Stimulated activated CD8-positive, alpha-beta memory T cell treated with anti-CD3 and anti-CD28 coated beads, Interleukin-4, amount 100 ng/mL, for 1 hour (primary cell): Measurements from ENCODE around the gene MTCL1.

ENCODE experiments used
- DNase-seq, 2 donors: peaks; one replicate each; pipeline ENCODE4 v3.0.0-alpha.2; 2020; ENCODE audit warnings: low read depth in 2 of 2, low spot score in 1 of 2

Gene MTCL1

GRCh38 chr18:8826971-8827370, 121.6 kb downstream of the MTCL1 start:
- no peak for DNase-seq

- no peak for DNase-seq
Measured at GRCh38 chr18:8828300-8828699, 122.9 kb downstream of the MTCL1 start.

GRCh38 chr18:8828798-8829197, 123.4 kb downstream of the MTCL1 start:
- DNase-seq: no peak

- DNase-seq: no peak
Measured at GRCh38 chr18:8830067-8831060, 125.0 kb downstream of the MTCL1 start.

GRCh38 chr18:8831112-8831511, 125.8 kb downstream of the MTCL1 start:
- no peak for DNase-seq

GRCh38 chr18:8831531-8831930, 126.2 kb downstream of the MTCL1 start:
- DNase-seq: no peak

GRCh38 chr18:8833480-8833879, 128.1 kb downstream of the MTCL1 start:
- DNase-seq: no peak

GRCh38 chr18:8834881-8835280, 129.5 kb downstream of the MTCL1 start:
- no peak for DNase-seq

- DNase-seq: no peak
Measured at GRCh38 chr18:8835521-8835953, 130.2 kb downstream of the MTCL1 start.

- DNase-seq: no peak
Measured at GRCh38 chr18:8839281-8839680, 133.9 kb downstream of the MTCL1 start.

- no peak for DNase-seq
Measured at GRCh38 chr18:8841781-8842485, 136.6 kb downstream of the MTCL1 start.

- no peak for DNase-seq
Measured at GRCh38 chr18:8842506-8842905, 137.2 kb downstream of the MTCL1 start.

- DNase-seq: no peak
Measured at GRCh38 chr18:8843005-8843404, 137.6 kb downstream of the MTCL1 start.

- no peak for DNase-seq
Measured at GRCh38 chr18:8844721-8845148, 139.4 kb downstream of the MTCL1 start.

GRCh38 chr18:8845506-8845905, 140.2 kb downstream of the MTCL1 start:
- DNase-seq: no peak

- DNase-seq: no peak
Measured at GRCh38 chr18:8847066-8847755, 141.9 kb downstream of the MTCL1 start.

- DNase-seq: no peak
Measured at GRCh38 chr18:8847900-8848299, 142.5 kb downstream of the MTCL1 start.

- no peak for DNase-seq
Measured at GRCh38 chr18:8848541-8848940, 143.2 kb downstream of the MTCL1 start.

- no peak for DNase-seq
Measured at GRCh38 chr18:8849696-8850095, 144.3 kb downstream of the MTCL1 start.

- DNase-seq: no peak
Measured at GRCh38 chr18:8851659-8852058, 146.3 kb downstream of the MTCL1 start.

- DNase-seq: no peak
Measured at GRCh38 chr18:8854550-8854949, 149.2 kb downstream of the MTCL1 start.

- DNase-seq: no peak
Measured at GRCh38 chr18:8854962-8855361, 149.6 kb downstream of the MTCL1 start.
